T-cell (primary cell): ENCODE results near the gene S100A14. TPM values are rescaled to one million over a fixed set of nuclear protein-coding genes. Genes with fewer than 3 reads are reported as not detected.

Experiments
- ATAC-seq, 4 experiments: fragments of 200-7000 bp in 3 of 4; fragments of 150-1000 bp in 1 of 4; cut with Tn5 transposase; replicated peaks in 1 of 4; 1 replicate in 3 of 4; 2 replicates in 1 of 4; pipeline ENCODE4 v1.10.0; 2021; ENCODE audit warnings: moderate library complexity in 3 of 4, mild to moderate bottlenecking in 2 of 4, moderate number of reproducible peaks in 1 of 4
- CTCF ChIA-PET, 2 donors: fragments of 300-600 bp; sonication (Branson Sonifier 250); formaldehyde crosslinking; loops; one replicate each; lab custom pipeline; 2022; ENCODE audit warnings: antibody characterized with exemption in 2 of 2; lab: Charles Lee
- POLR2A ChIA-PET, 2 donors: fragments of 300-600 bp; sonication (Branson Sonifier 250); formaldehyde crosslinking; loops; one replicate each; lab custom pipeline; 2022; ENCODE audit warnings: antibody characterized with exemption in 2 of 2; lab: Charles Lee
- DNase-seq, 35 experiments: peaks; one replicate each; pipeline versions ENCODE4 v3.0.0 to v3.0.0-alpha.2; 2013 to 2023
- H3K27ac ChIP-seq: one replicate; pipeline ENCODE4 v1.5.1; 2013; ENCODE audit warnings: low read length
- H3K27me3 ChIP-seq, 2 experiments: replicated peaks in 1 of 2; 1 replicate in 1 of 2; 2 replicates in 1 of 2; pipeline versions ENCODE4 v1.6.1 to v1.7.0; 2013; ENCODE audit warnings: low read length in 1 of 2, mixed read lengths in 1 of 2; ENCODE audit not compliant: control insufficient read depth in 2 of 2, insufficient read depth in 2 of 2; ENCODE audit errors: extremely low read depth in 1 of 2
- H3K36me3 ChIP-seq, 2 donors: 1 replicate in 1 of 2; 2 replicates in 1 of 2; pipeline versions ENCODE4 v1.6.1 to v1.7.0; 2013; ENCODE audit warnings: low read length in 1 of 2; ENCODE audit not compliant: control insufficient read depth in 2 of 2, insufficient read depth in 1 of 2; ENCODE audit errors: extremely low read depth in 1 of 2
- H3K4me1 ChIP-seq, 2 experiments: 1 replicate in 1 of 2; 2 replicates in 1 of 2; pipeline versions ENCODE4 v1.6.1 to v1.7.0; 2013; ENCODE audit warnings: low read length in 2 of 2, mixed read lengths in 1 of 2; ENCODE audit not compliant: insufficient read depth in 2 of 2, control insufficient read depth in 1 of 2; ENCODE audit errors: extremely low read depth in 1 of 2
- H3K4me3 ChIP-seq, 2 donors: 1 replicate in 1 of 2; 2 replicates in 1 of 2; pipeline versions ENCODE4 v1.5.1 to v1.7.0; 2013; ENCODE audit warnings: mild to moderate bottlenecking in 2 of 2, low read length in 1 of 2, moderate library complexity in 1 of 2; ENCODE audit not compliant: control insufficient read depth in 1 of 2; ENCODE audit errors: extremely low read depth in 1 of 2
- H3K9me3 ChIP-seq: 2 replicates; pipeline ENCODE4 v1.7.0; 2013
- H3K27ac Mint-ChIP-seq, 2 donors: one replicate each; pipeline ENCODE4 v1.8.0; 2020 to 2021; ENCODE audit warnings: mild to moderate bottlenecking in 2 of 2, mixed read lengths in 2 of 2
- H3K27me3 Mint-ChIP-seq, 2 donors: one replicate each; pipeline ENCODE4 v1.8.0; 2021 to 2022; ENCODE audit warnings: mixed read lengths in 2 of 2
- H3K36me3 Mint-ChIP-seq: one replicate; pipeline ENCODE4 v1.8.0; 2021; ENCODE audit warnings: mixed read lengths
- H3K4me1 Mint-ChIP-seq, 3 donors: one replicate each; pipeline ENCODE4 v1.8.0; 2020 to 2022; ENCODE audit warnings: mixed read lengths in 3 of 3, mild to moderate bottlenecking in 1 of 3
- H3K4me3 Mint-ChIP-seq, 3 donors: one replicate each; pipeline ENCODE4 v1.8.0; 2020 to 2022; ENCODE audit warnings: mild to moderate bottlenecking in 3 of 3, mixed read lengths in 3 of 3, moderate library complexity in 3 of 3
- H3K9me3 Mint-ChIP-seq, 3 donors: one replicate each; pipeline ENCODE4 v1.8.0; 2020 to 2022; ENCODE audit warnings: mixed read lengths in 3 of 3
- whole genome bisulfite sequencing: methylation state at CpG from one replicate; pipeline ENCODE4 v1.1.5; 2013; ENCODE audit warnings: missing lambda C conversion rate; ENCODE audit not compliant: insufficient coverage; 5-methylcytosine and 5-hydroxymethylcytosine counted together
- total RNA-seq, 35 experiments: library from RNA in 6 of 35; stranded (reverse) in 6 of 35; fragments of 120-200 nt in 1 of 35; gene quantifications; one replicate each; pipeline versions ENCODE4 v1.2.1 to v1.2.4 and lab custom pipeline; 2013 to 2026

S100A14 gene
- total RNA-seq, 5 donors from 2014 or later (not counting 1 experiment from before 2014, with no cell fraction given): 0.35 to 0.70 (median 0.43) TPM; not detected in 2

DNA sequence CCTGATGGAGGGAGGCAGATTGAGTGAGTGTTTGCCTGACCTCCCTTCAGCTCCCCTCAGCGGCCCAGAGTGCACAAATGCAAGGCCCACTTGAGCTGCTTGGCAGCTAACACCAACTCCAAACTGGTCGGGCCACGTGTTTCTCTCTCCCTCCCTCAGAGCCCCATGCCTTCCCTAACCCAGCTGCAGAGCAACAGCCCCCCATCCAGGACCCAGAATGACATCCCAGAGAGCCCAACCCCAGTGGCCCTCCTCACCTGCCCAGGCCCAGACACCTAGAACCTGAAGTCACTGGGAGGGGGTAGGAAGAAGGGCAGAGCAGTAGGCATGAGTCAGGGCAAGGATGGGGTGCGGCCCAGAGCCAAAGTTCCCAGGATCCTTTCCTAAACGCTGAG is 789 bp upstream of the S100A14 start:
- H3K4me1 Mint-ChIP-seq: peaks cover 5 to 7% (median 5%) of the 10 kb centered on the region in 3 donors
- Histone ChIP-seq H3K9me3 (no peaks in the 10 kb centered on the region), H3K36me3 (no peaks in the 10 kb centered on the region), H3K27ac (no peak overlapping the region), H3K4me1 (peaks cover 0 to 6% of the 10 kb centered on the region in 2 experiments), H3K4me3 (no peak overlapping the region), H3K27me3 (peaks cover 0 to 20% of the 10 kb centered on the region in 2 experiments)
- 91% methylated on average over 4 of the region's 5 CpGs for WGBS
- no peaks in the 10 kb centered on the region for H3K27me3 Mint-ChIP-seq
- H3K4me3 Mint-ChIP-seq: no peak overlapping the region
- ChIA-PET POLR2A (no interaction called here), CTCF (interaction anchor here in 1 of 2 donors (1.3 kb wide), 1 partner anchor 106 kb away, joined by 4 read pairs; no protein-coding TSS in a partner anchor)
- H3K9me3 Mint-ChIP-seq: no peaks in the 10 kb centered on the region
- no peak for DNase-seq
- no peaks in the 10 kb centered on the region for H3K36me3 Mint-ChIP-seq
- ATAC-seq: no peak
- no peak overlapping the region for H3K27ac Mint-ChIP-seq

DNA sequence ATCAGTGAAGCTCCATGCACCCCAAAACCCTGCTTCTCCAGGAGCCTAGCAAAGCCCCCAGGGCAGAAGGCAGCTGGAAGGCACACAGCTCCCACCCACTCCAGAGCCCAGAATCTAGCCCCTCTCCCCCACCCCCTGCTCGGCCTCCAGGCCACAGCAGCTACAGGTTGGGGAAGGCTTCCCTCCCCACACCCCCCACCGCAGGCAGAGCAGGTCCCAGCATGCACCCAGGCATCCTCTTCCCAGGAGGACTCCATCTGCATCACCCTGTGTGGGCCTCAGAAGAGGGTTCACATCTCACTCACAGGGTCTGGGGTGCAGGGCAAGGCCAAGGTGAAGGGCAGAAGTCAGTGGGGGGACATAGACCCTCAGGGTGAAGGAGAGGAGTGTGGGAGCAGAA is 719 bp downstream of the S100A14 start:
- POLR2A ChIA-PET: interaction anchor here in 1 of 2 donors (0.6 kb wide), 1 partner anchor 39 kb away, joined by 3 read pairs; no protein-coding TSS in a partner anchor
- DNase-seq (no peak), ATAC-seq (no peak)
- no CpG with 5 or more reads among the region's 2 CpGs for WGBS
- no peaks in the 10 kb centered on the region for H3K9me3 Mint-ChIP-seq
- Histone ChIP-seq H3K36me3 (no peaks in the 10 kb centered on the region), H3K27ac (no peak overlapping the region), H3K4me1 (peaks cover 0 to 6% of the 10 kb centered on the region in 2 experiments), H3K27me3 (peaks cover 0 to 20% of the 10 kb centered on the region in 2 experiments), H3K9me3 (no peaks in the 10 kb centered on the region), H3K4me3 (no peak overlapping the region)
- H3K4me1 Mint-ChIP-seq: peaks cover 5 to 7% (median 5%) of the 10 kb centered on the region in 3 donors
- no peaks in the 10 kb centered on the region for H3K27me3 Mint-ChIP-seq
- CTCF ChIA-PET: no interaction called here
- no peak overlapping the region for H3K4me3 Mint-ChIP-seq
- no peak overlapping the region for H3K27ac Mint-ChIP-seq
- H3K36me3 Mint-ChIP-seq: no peaks in the 10 kb centered on the region

DNA sequence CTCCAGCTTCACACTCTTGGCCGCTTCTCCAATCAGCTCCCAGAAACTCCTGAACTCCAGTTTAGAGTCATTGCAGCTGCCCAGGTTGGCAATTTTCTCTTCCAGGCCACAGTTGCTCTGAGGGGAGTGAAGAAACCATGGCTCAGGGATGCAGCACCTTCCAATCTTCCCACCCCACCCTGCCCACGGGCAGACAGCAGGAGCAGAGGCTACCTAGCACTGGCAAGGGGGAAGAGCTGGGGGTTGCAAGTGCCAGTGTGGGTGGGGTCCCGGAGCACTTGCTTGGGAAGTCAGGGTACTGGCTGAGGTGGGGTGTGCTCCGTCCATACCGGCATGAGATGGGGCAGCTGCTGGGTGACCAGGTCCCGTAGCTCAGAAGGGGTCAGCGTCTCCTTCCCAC is 1.2 kb downstream of the S100A14 start:
- peaks cover 0 to 20% of the 10 kb centered on the region in 2 experiments for H3K27me3 ChIP-seq
- ATAC-seq (no peak), DNase-seq (no peak)
- H3K4me3 ChIP-seq: no peak overlapping the region
- ChIA-PET POLR2A (interaction anchor here in 1 of 2 donors (0.6 kb wide), 1 partner anchor 39 kb away, joined by 3 read pairs; no protein-coding TSS in a partner anchor), CTCF (no interaction called here)
- H3K27ac ChIP-seq: no peak overlapping the region
- Mint-ChIP-seq H3K4me3 (no peak overlapping the region), H3K27ac (no peak overlapping the region), H3K9me3 (no peaks in the 10 kb centered on the region), H3K4me1 (peaks cover 5 to 7% (median 5%) of the 10 kb centered on the region in 3 donors), H3K27me3 (no peaks in the 10 kb centered on the region), H3K36me3 (no peaks in the 10 kb centered on the region)
- no peaks in the 10 kb centered on the region for H3K36me3 ChIP-seq
- H3K9me3 ChIP-seq: no peaks in the 10 kb centered on the region
- H3K4me1 ChIP-seq: peaks cover 0 to 6% of the 10 kb centered on the region in 2 experiments
- 100% methylated on average over 1 of the region's 7 CpGs for WGBS

DNA sequence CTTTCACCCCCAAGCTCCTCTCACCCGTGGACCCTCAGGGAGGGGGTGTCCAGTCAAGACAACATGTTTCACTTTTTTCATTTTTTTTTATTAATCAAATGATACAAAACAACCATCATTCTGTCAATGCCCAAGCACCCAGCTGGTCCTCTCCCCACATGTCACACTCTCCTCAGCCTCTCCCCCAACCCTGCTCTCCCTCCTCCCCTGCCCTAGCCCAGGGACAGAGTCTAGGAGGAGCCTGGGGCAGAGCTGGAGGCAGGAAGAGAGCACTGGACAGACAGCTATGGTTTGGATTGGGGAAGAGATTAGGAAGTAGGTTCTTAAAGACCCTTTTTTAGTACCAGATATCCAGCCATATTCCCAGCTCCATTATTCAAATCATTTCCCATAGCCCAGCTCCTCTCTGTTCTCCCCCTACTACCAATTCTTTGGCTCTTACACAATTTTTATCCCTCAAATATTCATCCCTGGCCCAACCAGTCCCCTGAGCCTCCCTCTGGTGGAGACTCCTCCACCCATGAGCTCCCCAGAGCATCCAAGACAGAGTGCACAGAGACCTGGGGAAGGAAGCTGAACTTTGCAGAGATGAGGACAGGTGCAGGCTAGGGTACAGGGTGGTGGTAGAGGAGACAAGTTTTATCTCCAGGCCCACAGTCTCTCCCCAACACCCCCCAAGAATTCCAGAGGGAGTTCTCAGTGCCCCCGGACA is 1.8 kb downstream of the S100A14 start:
- ChIA-PET CTCF (no interaction called here), POLR2A (interaction anchor here in 1 of 2 donors (0.6 kb wide), 1 partner anchor 27 kb away, joined by 3 read pairs; no protein-coding TSS in a partner anchor)
- peaks cover 0 to 6% of the 10 kb centered on the region in 2 experiments for H3K4me1 ChIP-seq
- Mint-ChIP-seq H3K4me3 (no peak overlapping the region), H3K9me3 (no peaks in the 10 kb centered on the region), H3K27me3 (no peaks in the 10 kb centered on the region), H3K27ac (no peak overlapping the region), H3K36me3 (no peaks in the 10 kb centered on the region), H3K4me1 (peaks cover 5 to 7% (median 5%) of the 10 kb centered on the region in 3 donors)
- H3K9me3 ChIP-seq: no peaks in the 10 kb centered on the region
- no peaks in the 10 kb centered on the region for H3K36me3 ChIP-seq
- 75% methylated on average over 1 of the region's 2 CpGs for WGBS
- no peak overlapping the region for H3K4me3 ChIP-seq
- H3K27ac ChIP-seq: no peak overlapping the region
- DNase-seq (no peak), ATAC-seq (no peak)
- H3K27me3 ChIP-seq: peaks cover 0 to 20% of the 10 kb centered on the region in 2 experiments

DNA sequence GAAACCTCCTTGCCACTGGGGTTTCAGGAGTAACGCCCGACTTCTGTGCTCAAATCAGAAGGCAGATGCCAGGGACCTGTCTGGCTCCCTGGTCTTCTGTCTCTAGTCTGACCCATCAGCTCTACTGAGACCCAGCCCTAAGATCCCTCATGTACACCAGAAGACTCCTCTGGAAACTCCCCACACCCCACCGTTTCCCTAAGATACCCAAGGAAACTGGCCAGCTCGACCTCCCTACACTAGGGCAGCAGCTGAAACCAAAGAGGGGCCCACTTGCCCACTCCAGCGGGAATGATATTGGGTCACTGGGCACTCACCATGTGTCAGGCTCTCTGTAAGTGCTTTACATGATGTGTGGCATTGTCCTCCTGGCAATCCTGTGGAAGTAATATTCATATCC is 2.7 kb downstream of the S100A14 start:
- Mint-ChIP-seq H3K36me3 (no peaks in the 10 kb centered on the region), H3K4me3 (no peak overlapping the region), H3K4me1 (peaks cover 5 to 7% (median 5%) of the 10 kb centered on the region in 3 donors), H3K9me3 (no peaks in the 10 kb centered on the region), H3K27ac (no peak overlapping the region), H3K27me3 (no peaks in the 10 kb centered on the region)
- Histone ChIP-seq H3K36me3 (no peaks in the 10 kb centered on the region), H3K9me3 (no peaks in the 10 kb centered on the region), H3K4me3 (no peak overlapping the region), H3K4me1 (peaks cover 0 to 6% of the 10 kb centered on the region in 2 experiments), H3K27ac (no peak overlapping the region), H3K27me3 (peaks cover 0 to 20% of the 10 kb centered on the region in 2 experiments)
- 91% methylated on average over 4 of the region's 5 CpGs for WGBS
- CTCF ChIA-PET: no interaction called here
- no peak for DNase-seq
- ATAC-seq: no peak
- POLR2A ChIA-PET: no interaction called here

DNA sequence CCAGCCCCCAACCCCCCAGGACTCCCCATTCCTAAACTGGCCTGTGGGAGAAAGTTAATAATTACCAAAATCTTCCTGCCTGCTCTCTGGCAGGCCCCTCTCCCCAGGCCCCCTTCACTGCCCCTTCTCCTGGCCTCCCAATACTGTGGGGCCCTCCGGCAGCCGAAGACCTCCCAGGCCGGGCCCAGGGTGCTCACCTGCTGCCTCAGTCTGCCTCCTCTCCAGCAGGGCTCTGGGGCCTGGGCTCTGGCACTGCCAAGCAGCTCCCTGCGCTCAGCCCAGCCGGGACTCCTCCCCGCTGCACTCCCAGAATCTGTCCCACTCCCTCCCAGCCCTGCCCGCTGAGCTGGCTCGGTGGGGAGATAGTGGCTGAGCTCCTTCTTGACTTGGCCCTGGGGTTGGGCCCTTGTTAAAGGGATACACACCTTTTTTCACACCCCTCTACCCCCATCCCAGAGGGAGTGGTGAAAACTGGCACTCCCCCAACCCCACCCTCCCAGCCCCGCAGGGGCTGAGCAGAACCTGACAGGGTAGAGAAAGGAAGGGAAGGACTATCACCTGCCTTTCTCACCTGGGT is 3.3 kb downstream of the S100A14 start, which contains the start of gene S100A16:
Gene S100A16, minus strand, starts transcription at position 383 of the 577 bp plus-strand sequence. CDS start 4,986 bp downstream, outside the sequence.
- H3K9me3 Mint-ChIP-seq: no peaks in the 10 kb centered on the region
- no peak within 1 kb of the TSS for H3K4me3 Mint-ChIP-seq
- ChIA-PET CTCF (interaction anchor here in 1 of 2 donors (0.7 kb wide), 1 partner anchor 26 kb away, joined by 3 read pairs; no protein-coding TSS in a partner anchor), POLR2A (no interaction called here)
- Histone ChIP-seq H3K36me3 (no peaks in the 10 kb centered on the region), H3K4me1 (peaks cover 0 to 6% of the 10 kb centered on the region in 2 experiments), H3K4me3 (no peak within 1 kb of the TSS), H3K27ac (no peak within 1 kb of the TSS), H3K27me3 (peaks cover 0 to 20% of the 10 kb centered on the region in 2 experiments), H3K9me3 (no peaks in the 10 kb centered on the region)
- DNase-seq (no peak), ATAC-seq (no peak)
- H3K27me3 Mint-ChIP-seq: no peaks in the 10 kb centered on the region
- 87% methylated on average over 5 of the region's 9 CpGs for WGBS
- no peak within 1 kb of the TSS for H3K27ac Mint-ChIP-seq
- peaks cover 4 to 7% (median 4%) of the 10 kb centered on the region in 3 donors for H3K4me1 Mint-ChIP-seq
- H3K36me3 Mint-ChIP-seq: no peaks in the 10 kb centered on the region
